ENCODE results near the gene TSNAX. TPM values are rescaled to one million over a fixed set of nuclear protein-coding genes. Genes with fewer than 3 reads are reported as not detected.

Gene TSNAX
- total RNA-seq, 1 donor from 2014 or later, result 42.4 TPM

GRCh38 chr1:231603598-231604275 lies 75.3 kb downstream of the TSNAX start:
- peak; percentile 80 for DNase-seq

- DNase-seq, result no peak
Measured at GRCh38 chr1:231604276-231604621, 75.8 kb downstream of the TSNAX start.

GRCh38 chr1:231605149-231606100 lies 77.0 kb downstream of the TSNAX start:
- DNase-seq, result no peak

- no peak for DNase-seq
Measured at GRCh38 chr1:231606712-231607111, 78.2 kb downstream of the TSNAX start.

GRCh38 chr1:231610388-231610787 lies 81.9 kb downstream of the TSNAX start:
- no peak for DNase-seq

GRCh38 chr1:231611111-231611510 lies 82.6 kb downstream of the TSNAX start:
- DNase-seq, result no peak

- no peak for DNase-seq
Measured at GRCh38 chr1:231611851-231612250, 83.4 kb downstream of the TSNAX start.

GRCh38 chr1:231612393-231613089 lies 84.1 kb downstream of the TSNAX start:
- no peak for DNase-seq

GRCh38 chr1:231613419-231614349 lies 85.2 kb downstream of the TSNAX start:
- no peak for DNase-seq

Other genes starting within 250 kb of the TSNAX start
- gene EXOC8, start 190.8 kb upstream of the TSNAX start, total RNA-seq, result 25.4 and 25.6 TPM in 2 replicates
- gene SPRTN, start 190.4 kb upstream of the TSNAX start, total RNA-seq, result 22.1 and 22.3 TPM in 2 replicates
- gene EGLN1, start 106.4 kb upstream of the TSNAX start, total RNA-seq, result 125 and 129 TPM in 2 replicates
- 9.9 and 19.9 TPM in 2 replicates for gene DISC1, start 98.1 kb downstream of the TSNAX start, total RNA-seq